Activated CD8-positive, alpha-beta memory T cell treated with anti-CD3 and anti-CD28 coated beads for 36 hours (primary cell): Measurements from ENCODE around the gene TXNDC2. TPM values are rescaled to one million over a fixed set of nuclear protein-coding genes. Genes with fewer than 3 reads are reported as not detected.
"Not testable (repeated sequence)": the region's sequence is repeated elsewhere in the genome, so short reads cannot be mapped to it uniquely, and the experiment has no call there.

ENCODE experiments used
- CTCF ChIA-PET: fragments of 350-600 bp; sonication (Branson Sonifier 250); formaldehyde crosslinking; loops from one replicate; lab custom pipeline; 2021; ENCODE audit warnings: antibody characterized with exemption; lab: Charles Lee
- POLR2A ChIA-PET: fragments of 350-600 bp; sonication (Branson Sonifier 250); formaldehyde crosslinking; loops from one replicate; lab custom pipeline; 2021; ENCODE audit warnings: antibody characterized with exemption; lab: Charles Lee
- total RNA-seq, 2 experiments: library from RNA; stranded (reverse); gene quantifications; one replicate each; pipeline ENCODE4 v1.2.3, GENCODE V29; 2021

Gene TXNDC2
- total RNA-seq, 2 experiments from 2014 or later = not detected

DNA sequence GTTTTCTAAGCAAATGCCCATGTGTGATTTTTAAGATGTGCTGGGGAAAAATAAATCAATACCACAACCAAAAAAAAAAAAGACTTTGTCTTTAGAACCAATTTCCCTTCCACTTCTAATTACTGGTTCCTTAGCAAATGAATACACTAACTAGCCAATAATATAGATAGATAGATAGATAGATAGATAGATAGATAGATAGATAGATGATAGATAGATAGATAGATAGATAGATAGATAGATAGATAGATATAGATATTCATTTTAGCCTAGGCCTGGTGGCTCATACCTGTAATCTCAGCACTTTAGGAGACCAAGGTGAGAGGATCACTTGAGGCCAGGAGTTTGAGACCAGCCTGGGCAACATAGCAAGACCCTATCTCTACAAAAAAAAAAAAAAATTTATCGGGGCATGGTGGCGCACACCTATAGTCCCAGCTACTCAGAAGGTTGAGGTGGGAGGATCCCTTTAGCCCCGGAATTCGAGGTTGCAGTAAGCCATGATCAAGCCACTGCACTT lies 28.2 kb upstream of the TXNDC2 start:
- POLR2A ChIA-PET, CTCF ChIA-PET: not testable (repeated sequence)

DNA sequence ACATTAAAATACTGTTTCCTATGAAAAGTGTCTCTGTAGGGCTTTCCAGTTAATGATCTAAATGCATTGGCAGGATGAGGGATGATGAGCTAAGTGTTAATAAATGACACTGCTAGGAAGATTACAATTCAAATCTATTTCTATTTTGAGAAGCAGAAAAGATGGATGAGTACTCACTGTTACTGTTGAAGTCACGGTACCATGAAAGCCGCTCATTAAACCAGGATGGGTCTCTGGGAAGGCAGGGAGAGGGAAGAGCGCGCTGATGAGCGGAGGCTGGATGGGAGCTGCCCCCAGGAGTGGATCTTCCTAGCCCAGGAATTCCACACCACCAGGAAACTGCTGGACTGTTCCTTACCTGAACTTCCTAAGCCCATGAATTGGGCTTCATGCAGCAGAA lies 27.1 kb upstream of the TXNDC2 start:
- CTCF ChIA-PET = no interaction called here

DNA sequence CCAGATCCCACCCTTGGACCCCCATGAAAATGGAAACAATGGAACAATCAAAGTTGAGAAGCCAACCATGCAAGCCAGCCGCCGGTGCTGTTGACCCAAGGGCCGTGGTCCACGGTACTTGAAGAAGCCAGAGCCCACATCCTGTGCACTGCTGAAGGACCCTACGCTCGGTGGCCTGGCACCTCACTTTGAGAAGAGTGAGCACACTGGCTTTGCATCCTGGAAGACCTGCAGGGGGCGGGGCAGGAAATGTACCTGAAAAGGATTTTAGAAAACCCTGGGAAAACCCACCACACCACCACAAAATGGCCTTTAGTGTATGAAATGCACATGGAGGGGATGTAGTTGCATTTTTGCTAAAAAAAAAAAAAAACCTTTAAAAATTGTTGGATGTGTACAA lies 26.5 kb upstream of the TXNDC2 start:
- CTCF ChIA-PET = no interaction called here

More for the DNA sequence above, 27.1 kb upstream of the TXNDC2 start:
- POLR2A ChIA-PET = no interaction called here

DNA sequence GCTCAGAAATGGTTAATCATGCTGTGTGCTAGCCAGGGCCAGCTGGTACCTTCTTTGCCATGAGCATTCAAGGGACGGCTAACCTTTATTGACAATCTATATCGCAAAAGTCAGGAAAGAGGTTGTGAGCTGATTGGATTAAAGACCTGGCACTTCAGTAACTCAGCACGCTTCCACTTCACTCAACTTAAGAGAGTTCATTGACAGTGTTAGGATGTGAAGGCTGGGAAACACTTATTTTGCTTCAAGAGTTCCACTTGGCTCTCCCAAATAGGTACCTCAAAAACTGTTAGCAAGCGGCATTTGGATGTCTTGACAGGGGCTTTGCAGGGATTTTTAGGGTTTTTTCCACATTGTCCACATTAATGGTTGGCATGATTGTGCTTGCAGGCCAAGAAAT lies 25.1 kb upstream of the TXNDC2 start:
- POLR2A ChIA-PET = no interaction called here

More for the DNA sequence above, 26.5 kb upstream of the TXNDC2 start:
- POLR2A ChIA-PET = no interaction called here

GRCh38 chr18:9861157-9861556 lies 24.6 kb upstream of the TXNDC2 start:
- CTCF ChIA-PET = interaction anchor here (1.1 kb wide), 1 partner anchor 54 kb away, joined by 5 read pairs; no protein-coding TSS in a partner anchor
- POLR2A ChIA-PET = interaction anchor here (1.0 to 1.2 kb wide), 2 partner anchors 52 to 54 kb away, joined by 4 to 5 read pairs; partner anchors contain the start of gene VAPA

More for the DNA sequence above, 25.1 kb upstream of the TXNDC2 start:
- CTCF ChIA-PET = no interaction called here

- CTCF ChIA-PET = interaction anchor here (1.1 kb wide), 1 partner anchor 53 kb away, joined by 5 read pairs; no protein-coding TSS in a partner anchor
- POLR2A ChIA-PET = interaction anchor here (1.0 to 1.2 kb wide), 2 partner anchors 52 to 53 kb away, joined by 4 to 5 read pairs; partner anchors contain the start of gene VAPA
These were observed 23.8 kb upstream of the TXNDC2 start for GRCh38 chr18:9861933-9862332.

GRCh38 chr18:9862686-9863085 lies 23.1 kb upstream of the TXNDC2 start:
- POLR2A ChIA-PET = interaction anchor here (1.2 kb wide), 1 partner anchor 51 kb away, joined by 5 read pairs; the partner anchor contains the start of gene VAPA
- CTCF ChIA-PET = no interaction called here

DNA sequence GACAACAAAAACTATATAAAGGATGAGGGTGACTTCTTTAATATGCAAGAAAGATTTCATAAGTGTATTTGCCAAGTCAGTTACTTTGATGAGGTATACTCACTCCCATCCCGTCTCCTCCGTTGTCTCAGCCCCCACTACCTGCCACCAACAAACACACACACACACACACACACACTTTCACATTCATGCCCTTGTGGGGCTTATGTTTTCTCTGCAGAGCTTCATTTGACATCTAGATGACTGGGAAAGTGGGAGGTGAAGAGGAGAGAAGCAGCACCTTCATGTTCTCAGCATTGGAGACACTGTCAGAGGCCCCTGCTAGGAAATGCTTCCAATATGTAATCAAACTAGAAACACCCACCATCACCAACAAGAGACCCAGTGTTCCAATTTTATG lies 22.5 kb upstream of the TXNDC2 start:
- ChIA-PET CTCF (no interaction called here), POLR2A (no interaction called here)

GRCh38 chr18:9865764-9866490 lies 19.8 kb upstream of the TXNDC2 start:
- ChIA-PET POLR2A (no interaction called here), CTCF (no interaction called here)

- CTCF ChIA-PET = no interaction called here
These were observed 19.1 kb upstream of the TXNDC2 start for GRCh38 chr18:9866627-9867026.

GRCh38 chr18:9867071-9867594 lies 18.6 kb upstream of the TXNDC2 start:
- CTCF ChIA-PET = no interaction called here
- POLR2A ChIA-PET = no interaction called here

More at GRCh38 chr18:9866627-9867026, 19.1 kb upstream of the TXNDC2 start:
- POLR2A ChIA-PET = no interaction called here

- POLR2A ChIA-PET = no interaction called here
- CTCF ChIA-PET = no interaction called here
These were observed 16.7 kb upstream of the TXNDC2 start for GRCh38 chr18:9868857-9869714.

DNA sequence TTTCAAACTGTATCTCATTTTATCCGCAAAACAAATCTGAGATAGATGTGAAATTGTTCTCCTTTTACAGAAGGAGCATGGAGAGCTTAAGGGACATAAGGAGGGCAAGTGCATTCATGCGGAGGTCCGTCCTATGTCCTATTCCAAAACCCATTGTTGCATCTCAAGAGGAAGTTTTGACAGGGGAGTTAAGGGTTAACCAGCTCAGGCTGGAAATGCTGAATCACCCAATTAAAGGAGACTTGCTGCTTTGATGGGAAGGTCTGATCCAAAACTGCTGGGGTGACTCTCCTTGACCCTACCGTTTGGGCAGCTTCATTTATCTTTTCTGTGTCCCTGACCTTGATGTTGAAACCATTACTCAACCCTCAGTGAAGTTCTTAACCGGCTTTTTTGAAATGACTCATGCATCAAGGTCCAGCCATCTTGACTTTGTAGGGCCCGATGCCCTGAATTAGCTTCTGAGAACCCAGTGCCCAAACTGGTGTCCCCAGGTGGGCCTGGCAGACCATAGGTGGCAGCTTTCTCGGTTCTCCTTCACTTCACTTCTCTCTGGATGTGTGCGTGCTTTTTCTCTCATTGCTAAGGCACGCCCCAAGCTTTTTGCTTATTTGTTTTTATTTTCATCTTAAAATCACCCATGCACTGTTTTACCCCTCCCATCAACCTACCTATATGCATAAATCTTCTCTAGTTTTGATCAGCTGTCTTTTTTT lies 15.9 kb upstream of the TXNDC2 start:
- ChIA-PET CTCF (no interaction called here), POLR2A (no interaction called here)

GRCh38 chr18:9870431-9871008 lies 15.3 kb upstream of the TXNDC2 start:
- POLR2A ChIA-PET = no interaction called here
- CTCF ChIA-PET = no interaction called here

DNA sequence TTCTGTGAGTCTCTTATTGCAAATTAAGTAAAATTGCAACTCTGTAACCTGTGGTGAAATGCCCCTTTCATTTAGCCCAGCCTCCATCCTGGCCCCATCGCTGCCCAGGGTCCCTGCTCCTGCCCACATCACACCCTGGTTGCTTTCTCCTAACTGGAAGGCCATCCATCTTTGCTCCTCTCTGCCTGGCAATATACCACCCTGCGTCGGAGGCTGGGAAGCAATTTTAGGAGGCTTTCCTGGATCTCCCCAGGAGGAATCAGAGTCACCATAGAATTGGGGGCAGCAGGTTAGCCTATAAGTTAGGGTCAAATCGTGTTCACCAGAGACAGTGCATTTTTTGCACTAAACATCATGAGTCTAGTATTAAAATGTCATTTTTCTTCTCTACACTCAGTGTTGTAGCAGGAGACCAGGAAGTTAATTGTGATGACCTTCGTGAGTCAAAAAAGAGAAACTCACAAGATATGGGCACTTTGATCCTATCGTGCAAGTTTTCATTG lies 14.5 kb upstream of the TXNDC2 start:
- POLR2A ChIA-PET = no interaction called here
- CTCF ChIA-PET = no interaction called here

DNA sequence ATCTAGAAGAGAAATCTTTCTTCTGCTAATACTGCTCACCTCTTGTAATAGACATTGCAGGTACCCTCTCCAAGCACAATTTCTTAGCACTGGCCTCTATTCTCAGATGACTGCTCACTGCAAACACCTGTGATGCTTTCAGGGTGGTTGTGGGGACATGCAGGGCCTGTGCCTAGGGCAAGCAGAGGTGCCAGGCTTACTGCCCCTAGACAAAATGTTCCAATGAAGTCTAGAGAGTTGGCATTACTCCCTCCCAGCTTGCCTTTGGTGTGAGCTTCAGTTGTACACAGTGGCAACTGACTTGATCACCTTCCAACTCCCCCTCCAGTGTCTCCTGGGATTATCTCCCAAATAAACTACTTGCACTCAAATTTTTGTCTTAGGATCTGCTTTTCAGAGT lies 12.9 kb upstream of the TXNDC2 start:
- POLR2A ChIA-PET = no interaction called here
- CTCF ChIA-PET = no interaction called here

GRCh38 chr18:9874728-9875127 lies 11.0 kb upstream of the TXNDC2 start:
- POLR2A ChIA-PET = no interaction called here
- CTCF ChIA-PET = no interaction called here

GRCh38 chr18:9876212-9876866 lies 9.4 kb upstream of the TXNDC2 start:
- POLR2A ChIA-PET = no interaction called here
- CTCF ChIA-PET = no interaction called here
